IMR-90 (cell line): ENCODE results near the gene CDIP1. TPM values are rescaled to one million over a fixed set of nuclear protein-coding genes. Genes with fewer than 3 reads are reported as not detected.

Source experiments
- polyA plus RNA-seq, 3 experiments: library from polyadenylated mRNA; depleted of rRNA; stranded (reverse); fragments of >200 nt; gene quantifications; 2 replicates each; pipeline ENCODE4 v1.2.3, GENCODE V29; 2012; ENCODE audit warnings: low replicate concordance in 1 of 3
- total RNA-seq: library from RNA; depleted of rRNA; stranded (reverse); fragments of >200 nt; gene quantifications from 2 replicates; pipeline ENCODE4 v1.2.3, GENCODE V29; 2012
- TF ChIP-seq, protein P1 (sequence below): conservative IDR thresholded peaks from 2 replicates; pipeline ENCODE4 v1.5.1; 2012; ENCODE audit warnings: mild to moderate bottlenecking, low read depth, low read length, improper control_type of control experiment

CDIP1 gene
- total and polyA plus RNA-seq, 2 of the 4 experiments (the other 2 are of a cell fraction) = 4.8 to 14.6 TPM

DNA sequence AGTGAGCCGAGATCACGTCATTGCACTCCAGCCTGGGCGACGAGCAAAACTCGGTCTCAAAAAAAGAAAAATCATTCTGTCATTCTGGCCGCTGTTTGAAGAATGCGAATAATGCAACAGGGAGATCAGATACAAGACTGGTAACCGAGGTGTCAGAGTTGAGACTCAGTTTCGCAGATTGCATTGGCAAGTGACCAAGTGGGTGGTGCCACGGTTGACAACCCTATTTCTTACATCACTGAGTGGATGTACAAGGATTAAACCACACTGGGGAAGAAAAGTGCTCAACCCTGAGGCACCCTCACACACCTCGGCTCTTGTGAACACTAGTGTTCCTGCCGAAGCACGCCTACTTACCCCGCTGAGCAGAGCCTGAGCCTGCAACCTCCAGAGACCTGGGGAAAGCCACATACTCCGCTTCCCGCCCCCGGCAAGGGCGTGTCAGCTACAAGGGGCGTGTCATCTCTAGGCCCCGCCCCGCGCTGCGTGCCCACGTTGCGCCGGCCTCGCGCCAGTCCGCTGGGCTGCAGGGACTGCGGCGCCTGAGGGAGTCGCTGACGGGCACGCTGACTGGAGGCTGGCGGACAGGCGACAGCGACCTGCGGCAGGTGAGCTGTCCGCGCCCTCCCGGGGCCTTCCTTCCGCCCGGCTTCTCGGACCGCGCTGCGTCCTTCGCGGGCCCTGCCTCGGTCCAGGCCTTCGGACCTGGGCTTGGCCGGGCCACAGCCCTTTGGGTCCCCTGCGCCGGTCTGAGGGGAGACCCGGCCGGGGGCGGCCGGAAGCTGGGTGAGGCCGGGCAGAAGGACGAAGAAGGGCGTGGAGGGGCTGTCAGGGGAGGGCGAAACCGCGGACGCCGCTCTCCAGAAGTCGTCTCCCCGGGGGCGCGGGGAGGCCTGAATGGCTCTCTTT lies 62.4 kb downstream of the CDIP1 start, which contains the start of gene HMOX2 (continued):
- TF ChIP-seq, protein P1, sequence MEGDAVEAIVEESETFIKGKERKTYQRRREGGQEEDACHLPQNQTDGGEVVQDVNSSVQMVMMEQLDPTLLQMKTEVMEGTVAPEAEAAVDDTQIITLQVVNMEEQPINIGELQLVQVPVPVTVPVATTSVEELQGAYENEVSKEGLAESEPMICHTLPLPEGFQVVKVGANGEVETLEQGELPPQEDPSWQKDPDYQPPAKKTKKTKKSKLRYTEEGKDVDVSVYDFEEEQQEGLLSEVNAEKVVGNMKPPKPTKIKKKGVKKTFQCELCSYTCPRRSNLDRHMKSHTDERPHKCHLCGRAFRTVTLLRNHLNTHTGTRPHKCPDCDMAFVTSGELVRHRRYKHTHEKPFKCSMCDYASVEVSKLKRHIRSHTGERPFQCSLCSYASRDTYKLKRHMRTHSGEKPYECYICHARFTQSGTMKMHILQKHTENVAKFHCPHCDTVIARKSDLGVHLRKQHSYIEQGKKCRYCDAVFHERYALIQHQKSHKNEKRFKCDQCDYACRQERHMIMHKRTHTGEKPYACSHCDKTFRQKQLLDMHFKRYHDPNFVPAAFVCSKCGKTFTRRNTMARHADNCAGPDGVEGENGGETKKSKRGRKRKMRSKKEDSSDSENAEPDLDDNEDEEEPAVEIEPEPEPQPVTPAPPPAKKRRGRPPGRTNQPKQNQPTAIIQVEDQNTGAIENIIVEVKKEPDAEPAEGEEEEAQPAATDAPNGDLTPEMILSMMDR = peak; percentile 48
